Esophagus (tissue), 2 donors: Measurements from ENCODE around the gene SERGEF. TPM values are rescaled to one million over a fixed set of nuclear protein-coding genes. Genes with fewer than 3 reads are reported as not detected.

Source experiments
- H3K27ac ChIP-seq, 2 donors: one replicate each; pipeline ENCODE4 v1.5.1; 2013; ENCODE audit warnings: low read depth in 2 of 2, mild to moderate bottlenecking in 2 of 2, inconsistent platforms in 1 of 2, low read length in 1 of 2, moderate library complexity in 1 of 2
- H3K27me3 ChIP-seq, 2 donors: one replicate each; pipeline ENCODE4 v1.6.1; 2013; ENCODE audit warnings: low read length in 2 of 2, control low read depth in 1 of 2, mild to moderate bottlenecking in 1 of 2; ENCODE audit not compliant: insufficient read depth in 2 of 2, control insufficient read depth in 1 of 2
- H3K36me3 ChIP-seq, 2 donors: one replicate each; pipeline ENCODE4 v1.6.1; 2013; ENCODE audit warnings: low read length in 1 of 2; ENCODE audit not compliant: control insufficient read depth in 2 of 2, insufficient read depth in 2 of 2
- H3K4me1 ChIP-seq, 2 donors: one replicate each; pipeline ENCODE4 v1.6.1; 2013; ENCODE audit warnings: low read length in 1 of 2; ENCODE audit not compliant: control insufficient read depth in 2 of 2, insufficient read depth in 2 of 2
- H3K4me3 ChIP-seq, 2 donors: one replicate each; pipeline ENCODE4 v1.5.1; 2013; ENCODE audit warnings: low read length in 2 of 2, mild to moderate bottlenecking in 2 of 2, low read depth in 1 of 2, moderate library complexity in 1 of 2
- H3K9me3 ChIP-seq, 2 donors: one replicate each; pipeline ENCODE4 v1.6.1; 2013; ENCODE audit warnings: mild to moderate bottlenecking in 2 of 2, low read depth in 1 of 2, low read length in 1 of 2, moderate library complexity in 1 of 2; ENCODE audit not compliant: control insufficient read depth in 2 of 2, insufficient read depth in 1 of 2
- WGBS, 2 donors: extraction: QIAGEN DNeasy Blood & Tissue Kit; methylation state at CpG; one replicate each; pipeline ENCODE4 v1.1.7; 2013; 5-methylcytosine and 5-hydroxymethylcytosine counted together
- polyA plus RNA-seq, 2 donors: library from polyadenylated mRNA; stranded (reverse); fragments of 200-250 nt; gene quantifications; one replicate each; pipeline ENCODE4 v1.2.3, GENCODE V29; 2013
- donor health status: healthy with polysubstance abuse.
- donor health status: Bipolar disorder and iron deficiency.

The SERGEF gene
- polyA plus RNA-seq, 2 donors = 17.2 to 39.3 TPM

DNA sequence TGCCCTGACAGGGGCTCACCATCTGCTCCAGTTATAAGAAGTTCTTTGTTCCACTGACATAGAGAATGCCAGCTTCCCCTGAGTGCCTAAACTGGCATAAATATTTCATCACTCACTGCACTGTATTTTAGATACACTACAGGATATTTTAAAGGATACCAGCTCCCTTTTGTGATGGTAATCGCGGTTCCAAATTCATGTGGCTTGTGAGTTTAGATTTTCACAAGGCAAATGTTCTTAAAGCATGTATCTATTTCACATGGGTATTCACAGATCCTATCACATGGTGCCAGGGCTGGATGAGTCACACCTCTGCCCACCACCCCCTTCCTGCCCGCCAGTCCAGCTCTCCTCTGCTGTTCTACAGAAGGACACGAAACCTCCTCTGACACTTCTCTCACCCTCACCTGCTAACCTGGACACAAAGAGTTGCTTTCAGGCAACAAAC is 172.7 kb downstream of the SERGEF start:
- H3K9me3 ChIP-seq = no peaks in the 10 kb centered on the region
- 86 to 88% methylated on average over 4 of the region's 4 CpGs for WGBS, 2 donors
- no peak overlapping the region for H3K27ac ChIP-seq
- no peak overlapping the region for H3K4me3 ChIP-seq
- H3K4me1 ChIP-seq = no peaks in the 10 kb centered on the region
- H3K36me3 ChIP-seq = no peaks in the 10 kb centered on the region
- H3K27me3 ChIP-seq = no peaks in the 10 kb centered on the region

DNA sequence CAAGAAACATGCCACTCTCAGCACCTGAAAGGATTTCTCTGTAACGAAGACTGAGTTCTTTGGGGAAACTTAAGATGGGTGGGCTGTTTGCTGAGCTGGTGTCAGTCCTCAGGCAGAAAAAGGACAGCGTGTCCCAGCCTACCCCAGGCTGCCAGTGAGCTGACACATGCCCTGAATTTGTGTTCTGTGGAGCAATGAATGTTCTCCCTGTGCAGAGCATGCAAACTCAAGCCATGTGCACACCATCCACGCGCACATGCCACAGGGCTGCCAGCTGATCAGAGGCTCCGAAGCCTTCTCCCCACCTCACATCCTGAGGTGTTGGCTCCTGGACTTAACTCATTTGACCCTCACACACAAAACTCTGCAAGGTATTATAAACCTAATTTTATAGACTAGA is 173.4 kb downstream of the SERGEF start:
- H3K27me3 ChIP-seq = no peaks in the 10 kb centered on the region
- H3K4me1 ChIP-seq = no peaks in the 10 kb centered on the region
- H3K36me3 ChIP-seq = no peaks in the 10 kb centered on the region
- H3K4me3 ChIP-seq = no peak overlapping the region
- H3K27ac ChIP-seq = no peak overlapping the region
- H3K9me3 ChIP-seq = no peaks in the 10 kb centered on the region
- WGBS, 2 donors = 69 to 82% methylated on average over 5 of the region's 5 CpGs

DNA sequence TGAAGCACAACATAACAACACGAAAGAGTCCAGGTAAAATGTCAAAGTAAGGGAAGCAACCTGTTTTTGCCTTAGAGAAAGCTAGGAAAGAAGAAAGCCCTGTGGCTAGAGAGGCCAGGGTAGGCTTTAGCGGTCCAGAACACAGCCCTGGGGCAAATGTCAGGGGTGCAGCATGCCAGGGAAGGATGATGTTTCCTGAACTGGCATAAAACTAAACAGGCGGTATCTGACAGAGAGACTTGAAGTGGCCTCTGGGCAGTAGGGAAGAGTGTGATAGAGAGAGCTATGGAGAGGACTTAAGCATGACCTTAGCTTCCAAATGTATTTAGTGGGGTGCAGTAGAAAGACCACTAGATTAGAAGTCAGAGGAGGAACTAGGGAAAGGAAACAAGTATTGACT is 174.7 kb downstream of the SERGEF start:
- no peak overlapping the region for H3K27ac ChIP-seq
- 94 to 97% methylated on average over 3 of the region's 3 CpGs for WGBS, 2 donors
- no peaks in the 10 kb centered on the region for H3K9me3 ChIP-seq

DNA sequence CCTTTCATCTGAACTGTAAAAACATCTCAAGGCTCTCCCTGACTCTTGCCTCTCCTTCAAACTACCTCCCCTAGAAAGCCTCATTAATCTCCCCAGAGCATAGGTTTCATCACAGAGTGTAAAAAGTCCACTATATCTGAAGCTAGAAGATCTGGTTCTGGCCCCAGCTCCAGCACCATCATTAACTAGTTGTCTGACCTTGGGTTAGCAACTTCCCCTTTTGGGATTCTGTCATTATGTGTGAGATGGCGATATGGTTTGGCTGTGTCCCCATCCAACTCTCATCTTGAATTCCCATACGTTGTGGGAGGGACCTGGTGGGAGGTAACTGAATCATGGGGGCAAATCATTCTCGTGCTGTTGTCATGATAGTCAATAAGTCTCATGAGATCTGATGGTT is 181.0 kb downstream of the SERGEF start:
- Histone ChIP-seq H3K27me3 (no peaks in the 10 kb centered on the region), H3K9me3 (no peaks in the 10 kb centered on the region), H3K4me1 (no peaks in the 10 kb centered on the region), H3K4me3 (no peak overlapping the region), H3K36me3 (no peaks in the 10 kb centered on the region), H3K27ac (no peak overlapping the region)
- WGBS, 2 donors = 91 to 99% methylated on average over 3 of the region's 3 CpGs

More for the DNA sequence above, 174.7 kb downstream of the SERGEF start:
- Histone ChIP-seq H3K36me3 (no peaks in the 10 kb centered on the region), H3K4me3 (no peak overlapping the region), H3K4me1 (no peaks in the 10 kb centered on the region), H3K27me3 (no peaks in the 10 kb centered on the region)

DNA sequence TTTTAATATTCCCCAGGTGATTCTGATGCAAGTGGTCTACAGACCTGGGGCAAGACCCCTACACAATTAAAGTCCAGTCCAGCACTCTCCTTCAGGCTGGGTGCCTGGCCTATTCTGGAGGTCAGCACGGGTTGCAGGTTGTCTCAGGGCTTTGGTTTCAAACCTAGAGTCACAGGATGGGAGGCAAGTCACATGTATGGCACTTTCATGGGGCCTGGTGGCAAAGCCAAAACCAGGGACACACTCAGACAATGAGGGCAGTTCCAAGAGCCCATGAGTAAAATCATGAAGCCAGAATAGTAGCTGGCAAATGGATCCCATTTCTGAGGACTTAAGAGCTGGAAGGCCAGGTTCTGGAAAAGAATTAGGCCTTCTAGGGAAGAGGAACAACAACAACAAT is 181.6 kb downstream of the SERGEF start:
- 84 to 97% methylated on average over 1 of the region's 1 CpG for WGBS, 2 donors
- Histone ChIP-seq H3K36me3 (no peaks in the 10 kb centered on the region), H3K4me3 (no peak overlapping the region), H3K9me3 (no peaks in the 10 kb centered on the region), H3K27ac (no peak overlapping the region), H3K4me1 (no peaks in the 10 kb centered on the region), H3K27me3 (no peaks in the 10 kb centered on the region)

DNA sequence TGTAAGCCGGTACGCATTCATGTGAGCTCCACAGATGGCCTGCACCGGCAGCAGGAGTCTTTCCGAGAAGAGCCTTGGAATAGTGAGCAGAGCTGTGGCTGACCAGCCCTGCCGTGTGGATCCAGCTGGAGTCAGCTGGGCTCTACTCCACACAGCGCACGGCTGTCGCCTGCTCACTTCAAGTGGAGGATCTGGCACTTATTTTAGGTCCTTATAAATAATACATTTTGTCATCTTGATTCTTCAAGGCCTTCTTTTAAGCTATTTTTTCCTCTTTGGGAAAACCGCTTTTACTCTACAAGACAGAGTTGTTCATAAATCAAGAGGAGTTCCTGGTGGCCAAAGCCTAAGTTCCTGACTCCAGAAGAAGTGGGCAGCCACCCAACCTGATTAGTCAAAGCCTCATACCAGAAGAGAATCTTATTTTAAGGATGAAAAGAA is 184.5 kb downstream of the SERGEF start:
- H3K4me3 ChIP-seq = no peak overlapping the region
- WGBS, 2 donors = 68 to 74% methylated on average over 9 of the region's 9 CpGs
- no peaks in the 10 kb centered on the region for H3K9me3 ChIP-seq
- no peaks in the 10 kb centered on the region for H3K36me3 ChIP-seq
- no peaks in the 10 kb centered on the region for H3K27me3 ChIP-seq
- H3K4me1 ChIP-seq = no peaks in the 10 kb centered on the region
- no peak overlapping the region for H3K27ac ChIP-seq

DNA sequence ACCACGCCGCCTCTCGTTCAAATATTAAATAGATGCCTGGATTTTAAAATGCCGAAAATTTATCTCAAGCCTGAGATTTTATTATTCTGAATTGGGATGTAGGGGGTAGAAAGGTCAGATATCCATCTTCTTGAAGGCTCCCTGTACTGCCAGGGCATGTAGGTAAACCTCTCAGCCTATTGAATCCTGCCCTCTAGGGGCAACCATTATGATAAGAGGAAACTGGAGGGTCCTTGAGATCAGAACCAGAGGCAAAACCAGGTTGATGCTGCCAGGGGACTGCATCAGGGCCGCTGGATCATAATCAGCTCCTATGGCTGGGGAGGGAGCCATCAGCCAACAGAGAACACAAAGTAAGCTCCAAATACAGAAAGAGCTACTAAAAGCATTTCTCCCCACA is 185.8 kb downstream of the SERGEF start:
- Histone ChIP-seq H3K27me3 (no peaks in the 10 kb centered on the region), H3K4me3 (no peak overlapping the region), H3K36me3 (no peaks in the 10 kb centered on the region), H3K9me3 (no peaks in the 10 kb centered on the region), H3K27ac (no peak overlapping the region), H3K4me1 (no peaks in the 10 kb centered on the region)
- 87 to 96% methylated on average over 5 of the region's 5 CpGs for WGBS, 2 donors

DNA sequence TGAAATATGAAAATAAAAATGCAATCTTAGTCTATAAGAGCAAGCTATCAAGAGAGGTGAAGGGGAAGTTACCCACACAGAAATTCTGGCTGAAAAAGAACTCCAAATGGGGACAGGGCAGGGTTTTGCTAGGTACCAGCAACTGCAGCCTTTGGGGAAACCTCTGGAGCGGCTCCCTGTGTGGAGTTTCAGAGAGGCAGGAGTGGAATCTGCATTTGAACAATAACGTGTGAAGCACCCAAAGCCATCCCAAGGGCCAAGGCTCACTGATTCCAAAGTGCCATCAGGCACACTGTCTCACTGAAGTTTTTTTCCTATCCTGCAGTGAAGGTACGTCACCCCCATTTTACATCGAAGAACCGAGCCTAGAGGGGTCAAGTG is 190.5 kb downstream of the SERGEF start:
- Histone ChIP-seq H3K4me3 (no peak overlapping the region), H3K36me3 (no peaks in the 10 kb centered on the region), H3K27me3 (no peaks in the 10 kb centered on the region), H3K4me1 (no peaks in the 10 kb centered on the region), H3K27ac (peak overlapping the region in 1 of 2 donors; percentile 51), H3K9me3 (no peaks in the 10 kb centered on the region)
- WGBS, 2 donors = 76 to 83% methylated on average over 5 of the region's 5 CpGs

DNA sequence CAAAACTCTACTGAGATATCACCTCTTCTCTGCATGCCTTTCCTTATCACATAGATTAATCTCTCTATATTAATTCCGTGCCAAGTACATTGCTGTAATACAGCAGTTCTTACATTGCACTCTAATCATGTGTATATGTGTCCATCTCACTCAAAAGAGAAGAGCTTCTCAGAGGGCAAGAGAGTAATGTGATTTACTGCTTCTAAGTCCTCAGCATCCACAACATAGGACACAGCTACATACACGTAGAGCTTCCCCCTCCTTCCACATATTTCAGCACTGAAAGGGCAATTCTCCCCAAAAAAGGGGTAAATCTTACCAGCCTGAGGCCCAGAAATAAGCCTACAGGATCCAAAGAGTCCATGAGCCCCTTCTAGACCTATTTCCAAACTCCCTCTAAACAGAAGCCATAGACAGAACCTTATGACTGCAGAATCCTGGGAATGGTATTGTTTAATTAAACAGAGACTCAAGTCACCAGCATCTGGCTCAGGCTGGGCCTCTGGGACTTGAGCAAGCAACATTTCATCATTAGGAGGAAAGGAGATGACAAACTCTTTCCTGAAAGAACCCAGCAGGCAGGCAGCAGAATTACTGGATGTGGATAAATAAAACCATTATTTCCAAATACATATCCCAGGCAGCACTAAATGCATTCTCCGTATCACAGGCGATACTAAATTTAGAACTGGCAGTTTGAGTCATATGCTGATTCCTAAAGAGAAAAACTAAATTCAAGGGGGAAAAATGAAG is 191.0 kb downstream of the SERGEF start:
- Histone ChIP-seq H3K27ac (no peak overlapping the region), H3K36me3 (no peaks in the 10 kb centered on the region), H3K27me3 (no peaks in the 10 kb centered on the region), H3K4me1 (no peaks in the 10 kb centered on the region), H3K4me3 (no peak overlapping the region), H3K9me3 (no peaks in the 10 kb centered on the region)
- 76 to 77% methylated on average over 4 of the region's 4 CpGs for WGBS, 2 donors

DNA sequence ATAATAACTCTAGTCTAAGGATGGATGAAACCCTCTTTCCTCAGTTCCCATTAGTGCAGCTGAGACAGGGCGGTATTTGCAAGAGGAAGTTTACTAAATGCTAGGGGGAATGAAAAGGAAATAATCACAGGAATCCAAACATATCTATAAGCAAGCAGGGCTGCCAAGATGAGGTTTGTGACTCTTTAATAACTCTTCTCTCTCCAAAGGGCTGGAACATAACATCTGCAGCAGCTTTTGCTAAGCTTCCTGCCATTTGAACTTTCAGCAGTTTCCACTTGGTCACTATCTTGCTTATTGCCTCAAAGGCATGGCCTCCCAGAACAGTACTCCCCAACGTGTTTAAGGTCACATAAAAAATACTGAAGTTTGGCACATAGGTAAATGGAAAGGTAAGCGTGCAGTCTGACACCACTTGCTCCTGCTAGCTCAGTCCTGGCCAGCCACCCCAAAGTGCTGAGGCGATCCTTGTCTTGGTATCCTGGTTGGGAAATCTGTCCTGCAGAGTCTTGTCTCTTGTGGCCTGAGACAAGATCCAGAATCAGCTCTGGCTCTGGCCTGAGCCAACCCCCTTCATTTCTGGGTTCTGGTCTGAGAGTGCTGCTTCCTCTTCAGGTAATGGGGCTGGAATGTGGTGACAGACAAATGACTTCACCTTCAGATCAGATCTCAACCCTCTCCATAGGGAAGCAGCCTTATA is 196.5 kb downstream of the SERGEF start:
- 67 to 69% methylated on average over 4 of the region's 4 CpGs for WGBS, 2 donors
- Histone ChIP-seq H3K27me3 (no peaks in the 10 kb centered on the region), H3K36me3 (no peaks in the 10 kb centered on the region), H3K9me3 (no peaks in the 10 kb centered on the region), H3K4me3 (no peak overlapping the region), H3K4me1 (no peaks in the 10 kb centered on the region), H3K27ac (no peak overlapping the region)
